ENCODE measurements around the gene RAE1. TPM values are rescaled to one million over a fixed set of nuclear protein-coding genes. Genes with fewer than 3 reads are reported as not detected.

RAE1 gene
- total RNA-seq, 1 experiment from 2014 or later = 59.6 TPM

- no peak overlapping the region for H3K4me3 ChIP-seq (ENCODE audit: low read length)
- peaks cover 27% of the 10 kb centered on the region for H3K4me1 ChIP-seq (ENCODE audit: low read length)
- no peaks in the 10 kb centered on the region for H3K9me3 ChIP-seq (ENCODE audit: low read length)
- H3K9ac ChIP-seq (ENCODE audit: low read length) = no peak overlapping the region
- peaks cover 12% of the 10 kb centered on the region for H3K36me3 ChIP-seq (ENCODE audit: insufficient read depth, low read length)
- no peak overlapping the region for H3K4me2 ChIP-seq (ENCODE audit: low read depth, low read length, poor library complexity, severe bottlenecking)
- no peaks in the 10 kb centered on the region for H3K9me2 ChIP-seq (replicated peaks; ENCODE audit: insufficient read depth, low read length)
- H4K20me1 ChIP-seq (ENCODE audit: insufficient read depth, low read depth, low read length) = no peaks in the 10 kb centered on the region
- DNase-seq = no peak
- H3K79me2 ChIP-seq (ENCODE audit: low read length) = no peaks in the 10 kb centered on the region
- no peaks in the 10 kb centered on the region for H3K27me3 ChIP-seq (ENCODE audit: low read length)
- no peak overlapping the region for H2AFZ ChIP-seq (ENCODE audit: low read length)
- H3K27ac ChIP-seq (ENCODE audit: low read length) = no peak overlapping the region
Observed at GRCh38 chr20:57378107-57378506, 27.1 kb downstream of the RAE1 start.

- no peaks in the 10 kb centered on the region for H3K9me2 ChIP-seq (replicated peaks; ENCODE audit: insufficient read depth, low read length)
- H3K9ac ChIP-seq (ENCODE audit: low read length) = no peak overlapping the region
- no peaks in the 10 kb centered on the region for H3K79me2 ChIP-seq (ENCODE audit: low read length)
- no peak overlapping the region for H3K4me3 ChIP-seq (ENCODE audit: low read length)
- H3K27me3 ChIP-seq (ENCODE audit: low read length) = no peaks in the 10 kb centered on the region
- no peak for DNase-seq
- no peak overlapping the region for H3K4me2 ChIP-seq (ENCODE audit: low read depth, low read length, poor library complexity, severe bottlenecking)
- no peaks in the 10 kb centered on the region for H4K20me1 ChIP-seq (ENCODE audit: insufficient read depth, low read depth, low read length)
- peaks cover 12% of the 10 kb centered on the region for H3K36me3 ChIP-seq (ENCODE audit: insufficient read depth, low read length)
- H3K4me1 ChIP-seq (ENCODE audit: low read length) = peaks cover 33% of the 10 kb centered on the region
- no peak overlapping the region for H2AFZ ChIP-seq (ENCODE audit: low read length)
- H3K27ac ChIP-seq (ENCODE audit: low read length) = peak overlapping the region; percentile 10
- H3K9me3 ChIP-seq (ENCODE audit: low read length) = no peaks in the 10 kb centered on the region
Observed at GRCh38 chr20:57378646-57379262, 27.7 kb downstream of the RAE1 start.

- H3K27me3 ChIP-seq (ENCODE audit: low read length) = no peaks in the 10 kb centered on the region
- DNase-seq = no peak
Observed at GRCh38 chr20:57379263-57379647, 28.2 kb downstream of the RAE1 start.

DNA sequence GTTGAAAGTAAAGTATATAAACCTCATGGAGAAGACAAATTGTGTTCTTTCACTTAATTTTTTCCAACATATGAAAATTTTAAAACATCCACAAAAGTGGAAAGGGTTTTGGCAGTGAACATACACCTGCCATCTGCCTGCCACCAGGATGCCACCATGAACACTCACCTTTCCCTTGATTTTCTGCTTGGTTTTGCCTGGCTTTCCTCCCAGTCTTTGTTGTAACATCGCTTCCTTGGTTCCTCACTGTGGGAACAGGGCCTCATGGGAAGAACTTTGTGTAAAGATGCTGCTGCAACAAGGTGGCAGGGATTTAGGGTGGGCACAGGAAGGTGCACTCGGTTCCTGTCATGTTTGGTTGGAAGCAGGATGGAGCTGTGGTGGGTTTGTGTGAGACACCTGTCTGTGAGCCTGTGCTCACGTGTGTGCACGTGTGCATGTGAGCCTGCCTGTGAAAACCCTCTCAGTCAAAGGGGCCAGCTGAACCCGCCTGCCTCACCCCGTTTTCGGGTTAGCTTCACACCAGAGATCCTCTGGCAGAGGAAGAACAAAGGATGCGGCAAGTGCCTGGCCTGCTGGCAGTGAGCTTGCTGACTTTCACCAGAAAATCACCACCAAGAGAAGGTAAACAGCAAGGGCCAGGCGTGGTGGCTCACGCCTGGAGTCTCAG lies 29.2 kb downstream of the RAE1 start:
- Histone ChIP-seq H3K4me1 (ENCODE audit: low read length) (peaks cover 44% of the 10 kb centered on the region), H2AFZ (ENCODE audit: low read length) (no peak overlapping the region), H3K4me3 (ENCODE audit: low read length) (no peak overlapping the region), H3K9ac (ENCODE audit: low read length) (no peak overlapping the region), H3K27ac (ENCODE audit: low read length) (peak overlapping the region; percentile 10; the same call in 1 of the 2 replicates), H3K9me3 (ENCODE audit: low read length) (no peaks in the 10 kb centered on the region), H3K27me3 (ENCODE audit: low read length) (no peaks in the 10 kb centered on the region), H3K79me2 (ENCODE audit: low read length) (no peaks in the 10 kb centered on the region), H3K36me3 (ENCODE audit: insufficient read depth, low read length) (peaks cover 17% of the 10 kb centered on the region), H3K4me2 (ENCODE audit: low read depth, low read length, poor library complexity, severe bottlenecking) (no peak overlapping the region), H4K20me1 (ENCODE audit: insufficient read depth, low read depth, low read length) (no peaks in the 10 kb centered on the region), H3K9me2 (replicated peaks; ENCODE audit: insufficient read depth, low read length) (no peaks in the 10 kb centered on the region)
- no peak for DNase-seq

More at GRCh38 chr20:57379263-57379647, 28.2 kb downstream of the RAE1 start:
- Histone ChIP-seq H3K9me2 (replicated peaks; ENCODE audit: insufficient read depth, low read length) (no peaks in the 10 kb centered on the region), H3K4me2 (ENCODE audit: low read depth, low read length, poor library complexity, severe bottlenecking) (no peak overlapping the region), H3K4me1 (ENCODE audit: low read length) (peaks cover 37% of the 10 kb centered on the region), H3K79me2 (ENCODE audit: low read length) (no peaks in the 10 kb centered on the region), H3K36me3 (ENCODE audit: insufficient read depth, low read length) (peaks cover 12% of the 10 kb centered on the region), H3K9me3 (ENCODE audit: low read length) (no peaks in the 10 kb centered on the region), H3K9ac (ENCODE audit: low read length) (no peak overlapping the region), H4K20me1 (ENCODE audit: insufficient read depth, low read depth, low read length) (no peaks in the 10 kb centered on the region), H3K27ac (ENCODE audit: low read length) (peak overlapping the region; percentile 10), H2AFZ (ENCODE audit: low read length) (no peak overlapping the region), H3K4me3 (ENCODE audit: low read length) (no peak overlapping the region)

GRCh38 chr20:57381596-57382503 lies 30.8 kb downstream of the RAE1 start:
- DNase-seq = peak; percentile 96
- peak overlapping the region; percentile 57 for H3K9ac ChIP-seq (ENCODE audit: low read length)
- H3K79me2 ChIP-seq (ENCODE audit: low read length) = no peaks in the 10 kb centered on the region
- H3K36me3 ChIP-seq (ENCODE audit: insufficient read depth, low read length) = peaks cover 12% of the 10 kb centered on the region
- no peaks in the 10 kb centered on the region for H3K9me3 ChIP-seq (ENCODE audit: low read length)
- H3K4me1 ChIP-seq (ENCODE audit: low read length) = peaks cover 44% of the 10 kb centered on the region
- no peaks in the 10 kb centered on the region for H3K9me2 ChIP-seq (replicated peaks; ENCODE audit: insufficient read depth, low read length)
- H3K27ac ChIP-seq (ENCODE audit: low read length) = peak overlapping the region; percentile 94
- peak overlapping the region; percentile 54 for H3K4me2 ChIP-seq (ENCODE audit: low read depth, low read length, poor library complexity, severe bottlenecking)
- H2AFZ ChIP-seq (ENCODE audit: low read length) = no peak overlapping the region
- H3K27me3 ChIP-seq (ENCODE audit: low read length) = no peaks in the 10 kb centered on the region
- H4K20me1 ChIP-seq (ENCODE audit: insufficient read depth, low read depth, low read length) = no peaks in the 10 kb centered on the region
- no peak overlapping the region for H3K4me3 ChIP-seq (ENCODE audit: low read length)

GRCh38 chr20:57382516-57382915 lies 31.5 kb downstream of the RAE1 start:
- H2AFZ ChIP-seq (ENCODE audit: low read length) = no peak overlapping the region
- no peaks in the 10 kb centered on the region for H3K27me3 ChIP-seq (ENCODE audit: low read length)
- H3K79me2 ChIP-seq (ENCODE audit: low read length) = 0 out of 2 replicates have a peak, but pooled peaks cover 2% of the 10 kb centered on the region
- H3K4me1 ChIP-seq (ENCODE audit: low read length) = peaks cover 44% of the 10 kb centered on the region
- H3K36me3 ChIP-seq (ENCODE audit: insufficient read depth, low read length) = peaks cover 12% of the 10 kb centered on the region
- H3K9me2 ChIP-seq (replicated peaks; ENCODE audit: insufficient read depth, low read length) = no peaks in the 10 kb centered on the region
- no peaks in the 10 kb centered on the region for H4K20me1 ChIP-seq (ENCODE audit: insufficient read depth, low read depth, low read length)
- peak overlapping the region; percentile 54 for H3K4me2 ChIP-seq (ENCODE audit: low read depth, low read length, poor library complexity, severe bottlenecking)
- H3K4me3 ChIP-seq (ENCODE audit: low read length) = no peak overlapping the region
- peak overlapping the region; percentile 57 for H3K9ac ChIP-seq (ENCODE audit: low read length)
- H3K9me3 ChIP-seq (ENCODE audit: low read length) = no peaks in the 10 kb centered on the region
- H3K27ac ChIP-seq (ENCODE audit: low read length) = peak overlapping the region; percentile 94
- peak; percentile 67 for DNase-seq

GRCh38 chr20:57383447-57384347 lies 32.6 kb downstream of the RAE1 start:
- peak overlapping the region; percentile 15 for H3K4me2 ChIP-seq (ENCODE audit: low read depth, low read length, poor library complexity, severe bottlenecking)
- H3K79me2 ChIP-seq (ENCODE audit: low read length) = peaks cover 11% of the 10 kb centered on the region; the same call in 1 of the 2 replicates
- no peaks in the 10 kb centered on the region for H3K27me3 ChIP-seq (ENCODE audit: low read length)
- DNase-seq = no peak
- H3K9me2 ChIP-seq (replicated peaks; ENCODE audit: insufficient read depth, low read length) = no peaks in the 10 kb centered on the region
- H3K9me3 ChIP-seq (ENCODE audit: low read length) = no peaks in the 10 kb centered on the region
- H2AFZ ChIP-seq (ENCODE audit: low read length) = no peak overlapping the region
- H3K27ac ChIP-seq (ENCODE audit: low read length) = peak overlapping the region; percentile 94
- no peak overlapping the region for H3K9ac ChIP-seq (ENCODE audit: low read length)
- H3K36me3 ChIP-seq (ENCODE audit: insufficient read depth, low read length) = peaks cover 13% of the 10 kb centered on the region
- H3K4me1 ChIP-seq (ENCODE audit: low read length) = peaks cover 50% of the 10 kb centered on the region
- no peak overlapping the region for H3K4me3 ChIP-seq (ENCODE audit: low read length)
- H4K20me1 ChIP-seq (ENCODE audit: insufficient read depth, low read depth, low read length) = 0 out of 2 replicates have a peak, but pooled peaks cover 3% of the 10 kb centered on the region
